ENCODE data around the gene MED15.

- TF ChIP-seq CTCF (IDR thresholded peaks at IDR 0.05) (no peak), EZH2phosphoT487 (IDR thresholded peaks at IDR 0.05) (no peak)
Measured at GRCh38 chr22:20615533-20616450, 108.4 kb downstream of the MED15 start.

Measured in neural progenitor cell (in vitro differentiated cells).